Heart left ventricle (tissue), 13 donors: ENCODE results near the gene PACSIN3.

Source experiments
- POLR2A ChIP-seq, 2 donors: fragments of 450-650 bp; IDR thresholded peaks; one replicate each; pipeline ENCODE4 v1.6.1; 2017; ENCODE audit warnings: antibody characterized with exemption in 2 of 2, mild to moderate bottlenecking in 2 of 2, moderate library complexity in 2 of 2
- TF ChIP-seq, protein P1 (sequence below), 12 donors: fragments of 200-600 bp; sonication (generic) in 4 of 12; IDR thresholded peaks; one replicate each; pipeline versions ENCODE4 v1.5.0 to v1.8.0; 2018 to 2022; ENCODE audit warnings: antibody characterized with exemption in 12 of 12, mild to moderate bottlenecking in 5 of 12
- donor health status: ischemic (EF 13 %, LVEDD 7.1; RV severe dilation, severe dysfunction).
- donor health status: DM: no; HTN: yes; CAD: no.
- donor health status: DM: no; HTN: no; CAD: no.
- donor health status: ischemic (EF 25% LVEDD 6.9; RV normal size, moderate dysfunction).
- donor health status: ischemic (EF 25% LVEDD 5.7; RV mildly dilated, moderate dysfunction).
- donor health status: ischemic (EF 35%, LVEDD 5.7; RV mildly dilated, moderate dysfunction).
- donor health status: nonischemic (EF 11% LVEDD 7.7; RV severe dilation, severe dysfunction).
- donor health status: DM: yes; HTN: yes; CAD: no.
- donor health status: PGD.
- donor health status: ischemic (EF 29% LVEDD 5.4; RV normal size, mild dysfunction).
- donor health status: nonischemic (EF 23%, LVEDD 6.1; RV moderate dilation, normal function).

DNA sequence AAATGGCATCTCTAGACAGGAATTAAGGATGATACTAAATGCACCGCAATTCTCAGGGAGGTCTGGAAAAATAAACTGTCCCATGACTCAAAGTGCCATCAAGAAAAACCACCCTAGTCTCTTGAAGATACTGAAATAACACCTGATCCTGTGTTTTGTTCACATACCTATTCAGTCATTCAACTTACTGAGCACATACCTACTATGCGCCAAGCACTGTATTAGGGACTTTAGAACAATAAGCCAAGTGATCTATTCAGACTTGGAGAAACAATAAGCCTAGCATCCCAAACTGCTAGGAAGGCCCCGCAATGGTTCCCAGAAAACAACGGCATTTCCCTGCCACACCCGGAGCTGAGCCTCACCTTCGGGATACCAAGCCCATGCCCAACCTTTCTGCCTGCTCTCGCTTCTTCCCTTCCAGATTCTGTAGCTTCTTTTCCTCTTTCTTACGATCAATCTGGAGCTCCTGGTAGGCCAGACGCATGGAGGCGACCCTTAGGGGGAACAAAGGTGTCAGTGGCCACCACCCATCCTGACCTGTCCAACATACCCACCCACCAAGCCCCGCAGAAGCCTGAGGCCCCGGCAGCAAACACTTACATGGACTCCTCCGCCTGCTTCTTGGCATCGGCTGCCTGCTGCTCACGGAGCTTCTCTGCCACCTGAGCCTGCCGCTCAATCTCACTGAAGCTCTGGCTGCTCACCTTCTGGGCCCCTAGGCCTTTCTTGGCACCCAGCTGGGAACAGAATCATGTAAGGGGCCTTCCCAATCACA lies 15.0 kb downstream of the PACSIN3 start:
- TF ChIP-seq, protein P1, sequence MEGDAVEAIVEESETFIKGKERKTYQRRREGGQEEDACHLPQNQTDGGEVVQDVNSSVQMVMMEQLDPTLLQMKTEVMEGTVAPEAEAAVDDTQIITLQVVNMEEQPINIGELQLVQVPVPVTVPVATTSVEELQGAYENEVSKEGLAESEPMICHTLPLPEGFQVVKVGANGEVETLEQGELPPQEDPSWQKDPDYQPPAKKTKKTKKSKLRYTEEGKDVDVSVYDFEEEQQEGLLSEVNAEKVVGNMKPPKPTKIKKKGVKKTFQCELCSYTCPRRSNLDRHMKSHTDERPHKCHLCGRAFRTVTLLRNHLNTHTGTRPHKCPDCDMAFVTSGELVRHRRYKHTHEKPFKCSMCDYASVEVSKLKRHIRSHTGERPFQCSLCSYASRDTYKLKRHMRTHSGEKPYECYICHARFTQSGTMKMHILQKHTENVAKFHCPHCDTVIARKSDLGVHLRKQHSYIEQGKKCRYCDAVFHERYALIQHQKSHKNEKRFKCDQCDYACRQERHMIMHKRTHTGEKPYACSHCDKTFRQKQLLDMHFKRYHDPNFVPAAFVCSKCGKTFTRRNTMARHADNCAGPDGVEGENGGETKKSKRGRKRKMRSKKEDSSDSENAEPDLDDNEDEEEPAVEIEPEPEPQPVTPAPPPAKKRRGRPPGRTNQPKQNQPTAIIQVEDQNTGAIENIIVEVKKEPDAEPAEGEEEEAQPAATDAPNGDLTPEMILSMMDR (IDR thresholded peaks at IDR 0.05), result no peak
- no peak for TF ChIP-seq POLR2A (IDR thresholded peaks at IDR 0.05)
